CD4-positive, alpha-beta T cell (primary cell): Measurements from ENCODE around the gene KRT15. TPM values are rescaled to one million over a fixed set of nuclear protein-coding genes. Genes with fewer than 3 reads are reported as not detected.

ENCODE experiments used
- ATAC-seq: fragments of 200-7000 bp; cut with Tn5 transposase; one replicate; pipeline ENCODE4 v1.10.0; 2022; ENCODE audit warnings: mild to moderate bottlenecking; ENCODE audit not compliant: poor library complexity
- CTCF ChIA-PET: fragments of 350-600 bp; sonication (Branson Sonifier 250); formaldehyde crosslinking; loops from one replicate; lab custom pipeline; 2021; ENCODE audit warnings: antibody characterized with exemption, inconsistent platforms; lab: Charles Lee
- POLR2A ChIA-PET: fragments of 350-600 bp; sonication (Branson Sonifier 250); formaldehyde crosslinking; loops from one replicate; lab custom pipeline; 2021; ENCODE audit warnings: antibody characterized with exemption, inconsistent platforms; lab: Charles Lee
- DNase-seq, 14 experiments: peaks; one replicate each; pipeline ENCODE4 v3.0.0-alpha.2; 2013 to 2020; ENCODE audit warnings: mixed read lengths in 2 of 14
- H3K27ac ChIP-seq, 2 donors: one replicate each; pipeline versions ENCODE4 v1.5.1 to v1.7.0; 2013; ENCODE audit warnings: low read length in 2 of 2, low read depth in 1 of 2, mild to moderate bottlenecking in 1 of 2
- H3K27me3 ChIP-seq, 2 experiments: 1 replicate in 1 of 2; 2 replicates in 1 of 2; pipeline versions ENCODE4 v1.6.1 to v1.7.0; 2013; ENCODE audit warnings: low read length in 2 of 2, control low read depth in 1 of 2, mild to moderate bottlenecking in 1 of 2, moderate library complexity in 1 of 2; ENCODE audit not compliant: insufficient read depth in 2 of 2, control insufficient read depth in 1 of 2
- H3K36me3 ChIP-seq: one replicate; pipeline ENCODE4 v1.6.1; 2013; ENCODE audit warnings: low read length, control low read depth; ENCODE audit not compliant: insufficient read depth
- H3K4me1 ChIP-seq: one replicate; pipeline ENCODE4 v1.6.1; 2013; ENCODE audit warnings: low read length, control low read depth; ENCODE audit not compliant: insufficient read depth
- H3K4me3 ChIP-seq: one replicate; pipeline ENCODE4 v1.5.1; 2013; ENCODE audit warnings: mild to moderate bottlenecking, low read length, moderate library complexity
- H3K9me3 ChIP-seq, 2 experiments: 1 replicate in 1 of 2; 2 replicates in 1 of 2; pipeline versions ENCODE4 v1.6.1 to v1.7.0; 2013; ENCODE audit warnings: low read length in 2 of 2, mild to moderate bottlenecking in 2 of 2, control low read depth in 1 of 2, moderate library complexity in 1 of 2; ENCODE audit not compliant: control insufficient read depth in 1 of 2, insufficient read depth in 1 of 2
- H3K27ac Mint-ChIP-seq: one replicate; pipeline ENCODE4 v1.8.0; 2020; ENCODE audit warnings: mixed read lengths
- H3K27me3 Mint-ChIP-seq: one replicate; pipeline ENCODE4 v1.8.0; 2021; ENCODE audit warnings: mixed read lengths
- H3K36me3 Mint-ChIP-seq: one replicate; pipeline ENCODE4 v1.8.0; 2021; ENCODE audit warnings: low read depth, mixed read lengths
- H3K4me1 Mint-ChIP-seq: one replicate; pipeline ENCODE4 v1.8.0; 2021; ENCODE audit warnings: low read depth, mixed read lengths
- H3K4me3 Mint-ChIP-seq: one replicate; pipeline ENCODE4 v1.8.0; 2020; ENCODE audit warnings: mild to moderate bottlenecking, mixed read lengths
- H3K9me3 Mint-ChIP-seq: one replicate; pipeline ENCODE4 v1.8.0; 2020; ENCODE audit warnings: mixed read lengths
- intact Hi-C, 2 experiments: fragments of 100-400 bp; cut with DNase I in 1 of 2; cut with micrococcal nuclease in 1 of 2; formaldehyde crosslinking; loops; one replicate each; pipeline versions ENCODE4 v1.15.1 to v1.9.0; 2023 to 2025; cut with DNase I, micrococcal nuclease
- total RNA-seq, 174 experiments: library from RNA in 2 of 174; stranded (reverse) in 2 of 174; gene quantifications; one replicate each; pipeline ENCODE4 v1.2.3 and lab custom pipeline; 2021 to 2026
- TF ChIP-seq, protein P1 (sequence below): fragments of 200-600 bp; IDR thresholded peaks from one replicate; pipeline ENCODE4 v1.8.0; 2022; ENCODE audit warnings: antibody characterized with exemption, mild to moderate bottlenecking

KRT15 gene
- total RNA-seq, 2 experiments from 2014 or later = not detected

DNA sequence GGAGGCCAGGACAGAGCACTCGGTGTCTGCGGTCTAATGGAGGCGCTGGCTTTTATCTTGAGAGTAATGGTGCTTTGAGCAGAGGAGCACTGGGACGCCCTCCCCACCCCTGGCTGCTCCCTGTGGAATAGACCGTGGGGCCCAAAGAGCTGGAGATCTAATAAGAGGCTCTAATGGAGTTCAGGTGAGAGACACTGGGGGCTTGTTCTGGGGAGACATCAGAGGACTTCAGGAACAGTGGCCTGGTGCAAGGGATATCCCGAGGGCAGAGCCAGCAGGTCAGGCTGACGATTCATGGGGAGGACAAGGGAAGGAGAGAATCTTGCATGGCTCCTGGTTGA, 18.9 kb upstream of the KRT15 start:
- intact Hi-C loops = no loop called here
- no peak overlapping the region for H3K27ac Mint-ChIP-seq
- no peaks in the 10 kb centered on the region for H3K36me3 Mint-ChIP-seq
- Histone ChIP-seq H3K36me3 (no peaks in the 10 kb centered on the region), H3K4me3 (no peak overlapping the region), H3K27me3 (peaks cover 0 to 2% of the 10 kb centered on the region in 2 experiments), H3K27ac (no peak overlapping the region), H3K4me1 (no peaks in the 10 kb centered on the region), H3K9me3 (no peaks in the 10 kb centered on the region)
- CTCF ChIA-PET = no interaction called here
- no peaks in the 10 kb centered on the region for H3K4me1 Mint-ChIP-seq
- DNase-seq = no peak
- TF ChIP-seq, protein P1, sequence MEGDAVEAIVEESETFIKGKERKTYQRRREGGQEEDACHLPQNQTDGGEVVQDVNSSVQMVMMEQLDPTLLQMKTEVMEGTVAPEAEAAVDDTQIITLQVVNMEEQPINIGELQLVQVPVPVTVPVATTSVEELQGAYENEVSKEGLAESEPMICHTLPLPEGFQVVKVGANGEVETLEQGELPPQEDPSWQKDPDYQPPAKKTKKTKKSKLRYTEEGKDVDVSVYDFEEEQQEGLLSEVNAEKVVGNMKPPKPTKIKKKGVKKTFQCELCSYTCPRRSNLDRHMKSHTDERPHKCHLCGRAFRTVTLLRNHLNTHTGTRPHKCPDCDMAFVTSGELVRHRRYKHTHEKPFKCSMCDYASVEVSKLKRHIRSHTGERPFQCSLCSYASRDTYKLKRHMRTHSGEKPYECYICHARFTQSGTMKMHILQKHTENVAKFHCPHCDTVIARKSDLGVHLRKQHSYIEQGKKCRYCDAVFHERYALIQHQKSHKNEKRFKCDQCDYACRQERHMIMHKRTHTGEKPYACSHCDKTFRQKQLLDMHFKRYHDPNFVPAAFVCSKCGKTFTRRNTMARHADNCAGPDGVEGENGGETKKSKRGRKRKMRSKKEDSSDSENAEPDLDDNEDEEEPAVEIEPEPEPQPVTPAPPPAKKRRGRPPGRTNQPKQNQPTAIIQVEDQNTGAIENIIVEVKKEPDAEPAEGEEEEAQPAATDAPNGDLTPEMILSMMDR = no peak
- ATAC-seq = no peak
- no peaks in the 10 kb centered on the region for H3K9me3 Mint-ChIP-seq
- POLR2A ChIA-PET = no interaction called here
- peaks cover 29% of the 10 kb centered on the region for H3K27me3 Mint-ChIP-seq
- H3K4me3 Mint-ChIP-seq = no peak overlapping the region

DNA sequence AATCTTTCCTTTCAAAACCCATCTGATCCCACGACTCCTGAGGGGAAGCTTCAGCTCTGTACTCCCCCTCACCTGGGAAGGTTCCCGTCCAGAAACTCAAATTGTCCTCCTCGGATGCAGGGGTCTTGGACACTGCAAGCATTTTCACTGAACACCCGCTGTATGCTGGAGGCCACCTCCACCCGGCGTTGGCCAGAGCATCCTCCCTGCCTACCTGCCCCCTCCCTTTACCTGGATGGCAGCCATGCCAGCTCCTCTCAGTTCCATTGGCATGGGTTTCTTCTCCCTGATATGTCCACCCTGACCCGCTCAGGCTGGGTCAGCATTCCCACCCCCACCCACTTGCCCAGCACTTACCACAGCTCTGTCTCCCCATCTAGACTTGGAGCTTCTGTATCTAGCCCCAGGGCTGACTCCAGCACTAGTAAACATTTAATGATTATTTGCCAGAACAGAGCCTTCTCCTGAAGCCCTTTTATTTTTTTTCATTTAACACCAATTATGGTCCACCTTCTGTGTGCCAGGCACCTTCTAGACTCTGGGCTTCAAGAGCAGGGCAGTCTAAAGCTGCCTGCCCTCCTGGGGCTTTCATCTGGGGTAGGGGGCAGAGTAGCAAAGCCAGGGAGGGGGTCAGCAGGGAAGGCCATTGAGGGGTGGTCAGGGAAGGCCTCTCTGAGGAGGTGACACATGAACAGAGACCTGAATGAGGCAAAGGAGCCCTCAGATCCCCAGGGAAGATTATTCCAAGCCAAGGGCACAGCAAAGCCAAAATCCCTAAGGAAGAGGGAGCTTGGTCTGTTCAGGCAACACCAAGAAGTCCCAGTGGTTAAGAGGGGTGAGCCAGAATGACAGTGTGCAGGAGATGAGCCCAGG, 18.3 kb upstream of the KRT15 start:
- no peaks in the 10 kb centered on the region for H3K4me1 Mint-ChIP-seq
- H3K27ac Mint-ChIP-seq = no peak overlapping the region
- H3K27me3 ChIP-seq = peaks cover 2 to 4% of the 10 kb centered on the region in 2 experiments
- H3K4me3 ChIP-seq = no peak overlapping the region
- H3K36me3 Mint-ChIP-seq = no peaks in the 10 kb centered on the region
- TF ChIP-seq, protein P1 = no peak
- DNase-seq = no peak
- ChIA-PET POLR2A (no interaction called here), CTCF (no interaction called here)
- intact Hi-C loops = no loop called here
- peaks cover 36% of the 10 kb centered on the region for H3K27me3 Mint-ChIP-seq
- H3K9me3 ChIP-seq = no peaks in the 10 kb centered on the region
- no peaks in the 10 kb centered on the region for H3K9me3 Mint-ChIP-seq
- H3K36me3 ChIP-seq = no peaks in the 10 kb centered on the region
- H3K4me1 ChIP-seq = no peaks in the 10 kb centered on the region
- no peak overlapping the region for H3K27ac ChIP-seq
- ATAC-seq = no peak
- no peak overlapping the region for H3K4me3 Mint-ChIP-seq

DNA sequence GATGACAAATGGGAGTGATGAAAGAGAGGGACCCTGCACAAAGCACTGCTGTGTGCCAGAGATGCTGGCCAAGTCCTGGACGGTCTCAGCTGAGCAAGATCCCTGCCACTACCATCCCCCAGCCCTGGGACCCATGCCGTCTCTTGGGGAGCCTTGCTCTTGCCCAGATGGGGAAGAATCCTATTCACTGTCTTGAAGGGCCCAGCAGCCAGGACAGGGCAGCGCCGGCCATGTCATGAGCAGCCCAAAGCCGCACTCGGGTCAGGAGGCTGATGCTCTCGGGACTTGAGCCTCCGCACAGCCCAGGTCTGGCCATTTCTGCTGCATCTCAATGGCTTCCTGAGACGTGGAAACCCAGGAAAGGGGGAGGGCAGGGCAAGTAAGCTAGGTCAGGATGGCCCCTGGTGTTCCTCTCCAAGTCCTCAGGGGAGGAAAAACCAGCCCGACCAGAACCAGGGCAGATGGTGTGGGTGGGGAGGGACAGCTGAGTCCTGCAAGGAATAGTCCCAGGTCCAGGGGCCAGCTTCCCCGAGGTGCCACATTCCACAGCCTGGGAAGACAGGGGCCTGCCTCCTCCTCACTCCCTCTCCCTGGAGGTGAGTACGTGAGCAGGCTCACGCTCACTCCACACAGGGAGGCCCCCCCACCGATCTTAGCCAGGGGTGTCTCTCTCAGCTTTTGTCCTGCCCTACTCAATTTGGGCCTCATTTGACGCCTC, 17.2 kb upstream of the KRT15 start:
- Mint-ChIP-seq H3K27me3 (peaks cover 43% of the 10 kb centered on the region), H3K36me3 (no peaks in the 10 kb centered on the region), H3K27ac (no peak overlapping the region), H3K4me1 (no peaks in the 10 kb centered on the region), H3K4me3 (no peak overlapping the region), H3K9me3 (no peaks in the 10 kb centered on the region)
- Histone ChIP-seq H3K36me3 (no peaks in the 10 kb centered on the region), H3K27ac (no peak overlapping the region), H3K4me3 (no peak overlapping the region), H3K4me1 (no peaks in the 10 kb centered on the region), H3K27me3 (peaks cover 4 to 11% of the 10 kb centered on the region in 2 experiments), H3K9me3 (no peaks in the 10 kb centered on the region)
- TF ChIP-seq, protein P1 = no peak
- intact Hi-C loops = no loop called here
- ChIA-PET CTCF (interaction anchor here (1.8 kb wide), 1 partner anchor 13 kb away, joined by 6 read pairs; no protein-coding TSS in a partner anchor), POLR2A (no interaction called here)
- DNase-seq (no peak), ATAC-seq (no peak)
